CD8-positive, alpha-beta memory T cell (primary cell): Measurements from ENCODE around the gene RELCH. TPM values are rescaled to one million over a fixed set of nuclear protein-coding genes. Genes with fewer than 3 reads are reported as not detected.
"Not testable (repeated sequence)": the region's sequence is repeated elsewhere in the genome, so short reads cannot be mapped to it uniquely, and the experiment has no call there.

Experiments
- CTCF ChIA-PET: fragments of 350-600 bp; sonication (Branson Sonifier 250); formaldehyde crosslinking; loops from one replicate; lab custom pipeline; 2021; ENCODE audit warnings: antibody characterized with exemption; lab: Charles Lee
- POLR2A ChIA-PET: fragments of 350-600 bp; sonication (Branson Sonifier 250); formaldehyde crosslinking; loops from one replicate; lab custom pipeline; 2021; ENCODE audit warnings: antibody characterized with exemption; lab: Charles Lee
- DNase-seq, 5 donors: peaks; one replicate each; pipeline versions ENCODE4 v3.0.0 to v3.0.0-alpha.2; 2020 to 2022; ENCODE audit warnings: mixed read lengths in 1 of 5
- H3K27ac ChIP-seq: one replicate; pipeline ENCODE4 v1.7.0; 2013; ENCODE audit warnings: low read depth, mild to moderate bottlenecking, low read length, moderate library complexity
- H3K27me3 ChIP-seq: 2 replicates; pipeline ENCODE4 v1.7.0; 2013; ENCODE audit warnings: low read length, mild to moderate bottlenecking; ENCODE audit not compliant: insufficient read depth, poor library complexity, severe bottlenecking
- H3K36me3 ChIP-seq: 2 replicates; pipeline ENCODE4 v1.7.0; 2013; ENCODE audit warnings: mild to moderate bottlenecking, low read length, moderate library complexity; ENCODE audit not compliant: insufficient read depth
- H3K4me1 ChIP-seq: 2 replicates; pipeline ENCODE4 v1.7.0; 2013; ENCODE audit warnings: mild to moderate bottlenecking, low read length, moderate library complexity; ENCODE audit not compliant: insufficient read depth
- H3K4me3 ChIP-seq: 2 replicates; pipeline ENCODE4 v1.7.0; 2013; ENCODE audit warnings: mild to moderate bottlenecking, low read length
- H3K9me3 ChIP-seq: 2 replicates; pipeline ENCODE4 v1.7.0; 2013; ENCODE audit warnings: mild to moderate bottlenecking, low read length
- H3K27ac Mint-ChIP-seq, 8 donors: one replicate each; pipeline ENCODE4 v1.8.0; 2020 to 2021; ENCODE audit warnings: mixed read lengths in 8 of 8, mild to moderate bottlenecking in 6 of 8, inconsistent platforms in 3 of 8, moderate library complexity in 3 of 8
- H3K27me3 Mint-ChIP-seq, 2 donors: one replicate each; pipeline ENCODE4 v1.8.0; 2020 to 2021; ENCODE audit warnings: mixed read lengths in 2 of 2, mild to moderate bottlenecking in 1 of 2, moderate library complexity in 1 of 2
- H3K36me3 Mint-ChIP-seq, 3 donors: one replicate each; pipeline ENCODE4 v1.8.0; 2020 to 2021; ENCODE audit warnings: mixed read lengths in 3 of 3, inconsistent platforms in 1 of 3, mild to moderate bottlenecking in 1 of 3
- H3K4me1 Mint-ChIP-seq, 3 donors: one replicate each; pipeline ENCODE4 v1.8.0; 2020 to 2021; ENCODE audit warnings: mixed read lengths in 3 of 3, inconsistent platforms in 1 of 3, mild to moderate bottlenecking in 1 of 3
- H3K4me3 Mint-ChIP-seq, 7 donors: one replicate each; pipeline ENCODE4 v1.8.0; 2020 to 2021; ENCODE audit warnings: mixed read lengths in 7 of 7, mild to moderate bottlenecking in 6 of 7, moderate library complexity in 4 of 7, inconsistent platforms in 2 of 7
- H3K9me3 Mint-ChIP-seq, 5 donors: one replicate each; pipeline ENCODE4 v1.8.0; 2020 to 2022; ENCODE audit warnings: mixed read lengths in 5 of 5, mild to moderate bottlenecking in 3 of 5, moderate library complexity in 2 of 5, inconsistent platforms in 1 of 5
- polyA plus RNA-seq: library from polyadenylated mRNA; unstranded; fragments of 300-500 nt; fragmentation: Illumina TruSeq; gene quantifications from one replicate; pipeline ENCODE4 v1.2.3, GENCODE V29; 2021
- total RNA-seq, 2 experiments: library from RNA; stranded (reverse); gene quantifications; one replicate each; pipeline ENCODE4 v1.2.3, GENCODE V29; 2021

RELCH gene
- total and polyA plus RNA-seq, 3 experiments from 2014 or later = 7.4 to 19.6 (median 19.6) TPM

GRCh38 chr18:62157843-62158242 is 29.2 kb upstream of the RELCH start:
- Histone ChIP-seq H3K4me3 (no peak overlapping the region), H3K4me1 (no peaks in the 10 kb centered on the region), H3K27me3 (no peaks in the 10 kb centered on the region), H3K36me3 (no peaks in the 10 kb centered on the region), H3K27ac (no peak overlapping the region), H3K9me3 (no peaks in the 10 kb centered on the region)
- CTCF ChIA-PET = no interaction called here
- H3K4me1 Mint-ChIP-seq = peaks cover 0 to 3% (median 2%) of the 10 kb centered on the region in 3 donors
- peaks cover 10 to 56% (median 11%) of the 10 kb centered on the region in 3 donors for H3K36me3 Mint-ChIP-seq
- H3K4me3 Mint-ChIP-seq = no peak overlapping the region
- no peak for DNase-seq
- no peak overlapping the region for H3K27ac Mint-ChIP-seq
- POLR2A ChIA-PET = no interaction called here
- no peaks in the 10 kb centered on the region for H3K9me3 Mint-ChIP-seq
- no peaks in the 10 kb centered on the region for H3K27me3 Mint-ChIP-seq

- Mint-ChIP-seq H3K4me3 (peak overlapping the region in 1 of 7 donors; percentile 3), H3K4me1 (peaks cover 17 to 22% (median 19%) of the 10 kb centered on the region in 3 donors), H3K9me3 (peaks cover 0 to 4% (median 0%) of the 10 kb centered on the region in 5 donors), H3K36me3 (peaks cover 9 to 32% (median 14%) of the 10 kb centered on the region in 3 donors), H3K27me3 (no peaks in the 10 kb centered on the region), H3K27ac (peak overlapping the region in 1 of 8 donors; percentile 66)
- ChIA-PET CTCF (no interaction called here), POLR2A (no interaction called here)
- Histone ChIP-seq H3K4me3 (no peak overlapping the region), H3K27ac (no peak overlapping the region), H3K36me3 (peaks cover 3% of the 10 kb centered on the region), H3K4me1 (no peaks in the 10 kb centered on the region), H3K27me3 (no peaks in the 10 kb centered on the region), H3K9me3 (no peaks in the 10 kb centered on the region)
- no peak for DNase-seq
Measured at GRCh38 chr18:62164310-62164709, 22.7 kb upstream of the RELCH start.

- Histone ChIP-seq H3K4me3 (no peak overlapping the region), H3K27me3 (no peaks in the 10 kb centered on the region), H3K27ac (no peak overlapping the region), H3K4me1 (no peaks in the 10 kb centered on the region), H3K36me3 (peaks cover 3% of the 10 kb centered on the region), H3K9me3 (no peaks in the 10 kb centered on the region)
- no peak for DNase-seq
- peaks cover 9 to 27% (median 14%) of the 10 kb centered on the region in 3 donors for H3K36me3 Mint-ChIP-seq
- ChIA-PET CTCF (no interaction called here), POLR2A (no interaction called here)
- peaks cover 17 to 22% (median 17%) of the 10 kb centered on the region in 3 donors for H3K4me1 Mint-ChIP-seq
- H3K27ac Mint-ChIP-seq = peak overlapping the region in 1 of 8 donors; percentile 4
- H3K27me3 Mint-ChIP-seq = no peaks in the 10 kb centered on the region
- no peak overlapping the region for H3K4me3 Mint-ChIP-seq
- H3K9me3 Mint-ChIP-seq = peaks cover 0 to 4% (median 0%) of the 10 kb centered on the region in 5 donors
Measured at GRCh38 chr18:62164855-62165487, 22.1 kb upstream of the RELCH start.

GRCh38 chr18:62165583-62165982 is 21.5 kb upstream of the RELCH start:
- Mint-ChIP-seq H3K27me3 (no peaks in the 10 kb centered on the region), H3K9me3 (peaks cover 0 to 4% (median 0%) of the 10 kb centered on the region in 5 donors), H3K27ac (no peak overlapping the region), H3K4me3 (no peak overlapping the region), H3K4me1 (peaks cover 17 to 22% (median 17%) of the 10 kb centered on the region in 3 donors), H3K36me3 (peaks cover 9 to 26% (median 14%) of the 10 kb centered on the region in 3 donors)
- DNase-seq = no peak
- Histone ChIP-seq H3K4me3 (no peak overlapping the region), H3K27me3 (no peaks in the 10 kb centered on the region), H3K27ac (no peak overlapping the region), H3K36me3 (peaks cover 3% of the 10 kb centered on the region), H3K4me1 (no peaks in the 10 kb centered on the region), H3K9me3 (no peaks in the 10 kb centered on the region)
- ChIA-PET POLR2A (no interaction called here), CTCF (interaction anchor here (0.9 kb wide), 1 partner anchor 85 kb away, joined by 3 read pairs; no protein-coding TSS in a partner anchor)

- H3K27ac Mint-ChIP-seq, DNase-seq, H3K4me1 ChIP-seq, POLR2A ChIA-PET, H3K27ac ChIP-seq, H3K27me3 ChIP-seq, H3K36me3 ChIP-seq, H3K4me3 ChIP-seq, H3K9me3 ChIP-seq, H3K9me3 Mint-ChIP-seq, H3K27me3 Mint-ChIP-seq, H3K4me3 Mint-ChIP-seq: not testable (repeated sequence)
- CTCF ChIA-PET = interaction anchor here (0.9 kb wide), 1 partner anchor 84 kb away, joined by 3 read pairs; no protein-coding TSS in a partner anchor
- Mint-ChIP-seq H3K4me1 (peaks cover 17 to 22% (median 17%) of the 10 kb centered on the region in 3 donors), H3K36me3 (peaks cover 9 to 20% (median 14%) of the 10 kb centered on the region in 3 donors)
Measured at GRCh38 chr18:62166524-62166923, 20.5 kb upstream of the RELCH start.

- peaks cover 0 to 4% (median 0%) of the 10 kb centered on the region in 5 donors for H3K9me3 Mint-ChIP-seq
- no peak for DNase-seq
- POLR2A ChIA-PET = no interaction called here
- H3K9me3 ChIP-seq = no peaks in the 10 kb centered on the region
- H3K27ac Mint-ChIP-seq = no peak overlapping the region
- no peaks in the 10 kb centered on the region for H3K4me1 ChIP-seq
- no peaks in the 10 kb centered on the region for H3K27me3 ChIP-seq
- no peaks in the 10 kb centered on the region for H3K27me3 Mint-ChIP-seq
- peaks cover 6 to 10% (median 8%) of the 10 kb centered on the region in 3 donors for H3K36me3 Mint-ChIP-seq
- peaks cover 2% of the 10 kb centered on the region for H3K36me3 ChIP-seq
- H3K4me3 Mint-ChIP-seq = no peak overlapping the region
- CTCF ChIA-PET = no interaction called here
- H3K27ac ChIP-seq = no peak overlapping the region
- no peak overlapping the region for H3K4me3 ChIP-seq
- peaks cover 3 to 7% (median 7%) of the 10 kb centered on the region in 3 donors for H3K4me1 Mint-ChIP-seq
Measured at GRCh38 chr18:62170857-62171256, 16.2 kb upstream of the RELCH start.

- Mint-ChIP-seq H3K27ac (no peak overlapping the region), H3K4me3 (no peak overlapping the region), H3K9me3 (peaks cover 0 to 2% (median 0%) of the 10 kb centered on the region in 5 donors), H3K4me1 (peaks cover 3 to 11% (median 7%) of the 10 kb centered on the region in 3 donors), H3K27me3 (no peaks in the 10 kb centered on the region), H3K36me3 (peaks cover 3 to 4% (median 4%) of the 10 kb centered on the region in 3 donors)
- POLR2A ChIA-PET = no interaction called here
- H3K4me1 ChIP-seq = no peaks in the 10 kb centered on the region
- H3K9me3 ChIP-seq = no peaks in the 10 kb centered on the region
- CTCF ChIA-PET = no interaction called here
- H3K36me3 ChIP-seq = no peaks in the 10 kb centered on the region
- no peak for DNase-seq
- H3K27ac ChIP-seq = no peak overlapping the region
- H3K27me3 ChIP-seq = no peaks in the 10 kb centered on the region
- H3K4me3 ChIP-seq = no peak overlapping the region
Measured at GRCh38 chr18:62172298-62172697, 14.8 kb upstream of the RELCH start.

- DNase-seq = no peak
- Mint-ChIP-seq H3K27ac (peak overlapping the region in 1 of 8 donors; percentile 23), H3K4me1 (peaks cover 4 to 11% (median 5%) of the 10 kb centered on the region in 3 donors), H3K4me3 (no peak overlapping the region), H3K9me3 (no peaks in the 10 kb centered on the region), H3K36me3 (peaks cover 0 to 8% (median 3%) of the 10 kb centered on the region in 3 donors), H3K27me3 (no peaks in the 10 kb centered on the region)
- Histone ChIP-seq H3K4me3 (no peak overlapping the region), H3K27ac (no peak overlapping the region), H3K27me3 (no peaks in the 10 kb centered on the region), H3K4me1 (no peaks in the 10 kb centered on the region), H3K36me3 (no peaks in the 10 kb centered on the region), H3K9me3 (no peaks in the 10 kb centered on the region)
- ChIA-PET POLR2A (interaction anchor here (0.5 kb wide), 1 partner anchor 720 kb away, joined by 3 read pairs; no protein-coding TSS in a partner anchor), CTCF (no interaction called here)
Measured at GRCh38 chr18:62175521-62175920, 11.5 kb upstream of the RELCH start.
